GM23338 (cell line): Measurements from ENCODE around the gene PROZ.

Experiments
- EZH2 ChIP-seq: fragments of 200-600 bp; sonication (generic); IDR thresholded peaks from one replicate; pipeline ENCODE4 v1.8.0; 2017; ENCODE audit warnings: antibody characterized with exemption, mild to moderate bottlenecking, low read depth; ENCODE audit not compliant: unreplicated experiment
- EZH2phosphoT487 ChIP-seq: fragments of 200-600 bp; sonication (generic); IDR thresholded peaks from one replicate; pipeline ENCODE4 v1.8.1; 2018; ENCODE audit warnings: antibody characterized with exemption; ENCODE audit not compliant: unreplicated experiment
- JUNB ChIP-seq: IDR thresholded peaks from one replicate; pipeline ENCODE4 v1.6.1; 2016; ENCODE audit warnings: antibody characterized with exemption; ENCODE audit not compliant: unreplicated experiment
- ZNF114 ChIP-seq: fragments of 250-450 bp; sonication (Bioruptor Pico); IDR thresholded peaks from 2 replicates; pipeline ENCODE4 v1.5.0; 2020; ENCODE audit warnings: mild to moderate bottlenecking, moderate library complexity
- ZNF331 ChIP-seq: fragments of 250-450 bp; sonication (Bioruptor Pico); IDR thresholded peaks from 2 replicates; pipeline ENCODE4 v1.5.0; 2020; ENCODE audit warnings: low read depth, mild to moderate bottlenecking, moderate library complexity
- ZNF462 ChIP-seq: fragments of 250-450 bp; sonication (Bioruptor Pico); IDR thresholded peaks from 2 replicates; pipeline ENCODE4 v1.5.0; 2020; ENCODE audit warnings: mild to moderate bottlenecking, moderate library complexity
- TF ChIP-seq, protein P1 (sequence below), 2 experiments: fragments of 200-600 bp in 1 of 2; sonication (generic) in 1 of 2; conservative IDR thresholded peaks; 2 replicates each; pipeline versions ENCODE4 v1.5.1 to v1.6.1; 2016 to 2017; ENCODE audit warnings: antibody characterized with exemption in 2 of 2, low read depth in 2 of 2, mild to moderate bottlenecking in 2 of 2, moderate library complexity in 1 of 2

DNA sequence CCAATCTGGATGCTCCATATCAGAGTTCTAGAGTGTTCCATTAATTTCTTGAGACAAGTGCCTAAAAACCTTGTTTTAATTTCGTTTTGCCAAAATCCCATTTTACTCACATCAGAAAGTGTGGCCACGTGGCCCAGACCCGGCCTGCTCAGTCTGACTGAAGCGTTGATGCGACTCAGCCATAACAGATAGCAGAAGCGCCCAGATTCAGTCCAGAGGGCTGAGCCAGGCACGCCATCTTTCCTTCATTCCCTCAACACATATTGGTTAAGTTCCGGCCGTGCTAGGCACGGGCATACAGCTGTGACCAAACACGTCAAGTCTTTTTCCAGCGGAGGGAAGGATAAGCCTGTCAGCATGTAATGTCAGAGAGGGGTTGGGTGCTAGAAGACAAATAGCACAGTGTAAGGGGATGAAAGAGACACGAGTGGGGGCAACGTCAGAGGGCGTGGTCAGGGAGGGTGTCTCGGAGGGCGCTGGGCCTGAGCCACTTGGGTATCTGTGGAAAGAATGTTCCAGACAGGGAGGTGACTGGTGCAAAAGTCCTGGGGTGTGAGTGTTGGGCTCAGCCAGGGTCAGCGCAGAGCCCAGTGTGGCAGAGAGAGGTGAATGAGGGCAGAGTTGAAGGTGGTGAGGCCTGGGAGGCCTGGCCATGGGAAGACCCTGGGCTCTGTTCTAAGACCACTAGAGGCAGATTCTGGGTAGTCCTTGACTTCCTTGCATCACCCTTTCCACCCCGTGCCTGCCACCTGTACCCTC lies 32.8 kb upstream of the PROZ start:
- TF ChIP-seq, protein P1, sequence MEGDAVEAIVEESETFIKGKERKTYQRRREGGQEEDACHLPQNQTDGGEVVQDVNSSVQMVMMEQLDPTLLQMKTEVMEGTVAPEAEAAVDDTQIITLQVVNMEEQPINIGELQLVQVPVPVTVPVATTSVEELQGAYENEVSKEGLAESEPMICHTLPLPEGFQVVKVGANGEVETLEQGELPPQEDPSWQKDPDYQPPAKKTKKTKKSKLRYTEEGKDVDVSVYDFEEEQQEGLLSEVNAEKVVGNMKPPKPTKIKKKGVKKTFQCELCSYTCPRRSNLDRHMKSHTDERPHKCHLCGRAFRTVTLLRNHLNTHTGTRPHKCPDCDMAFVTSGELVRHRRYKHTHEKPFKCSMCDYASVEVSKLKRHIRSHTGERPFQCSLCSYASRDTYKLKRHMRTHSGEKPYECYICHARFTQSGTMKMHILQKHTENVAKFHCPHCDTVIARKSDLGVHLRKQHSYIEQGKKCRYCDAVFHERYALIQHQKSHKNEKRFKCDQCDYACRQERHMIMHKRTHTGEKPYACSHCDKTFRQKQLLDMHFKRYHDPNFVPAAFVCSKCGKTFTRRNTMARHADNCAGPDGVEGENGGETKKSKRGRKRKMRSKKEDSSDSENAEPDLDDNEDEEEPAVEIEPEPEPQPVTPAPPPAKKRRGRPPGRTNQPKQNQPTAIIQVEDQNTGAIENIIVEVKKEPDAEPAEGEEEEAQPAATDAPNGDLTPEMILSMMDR (conservative IDR thresholded peaks at IDR 0.05; ENCODE audit: low read depth in 2 of 2) = no peak
- no peak for TF ChIP-seq EZH2
- no peak for TF ChIP-seq JUNB
- no peak for TF ChIP-seq EZH2phosphoT487
- TF ChIP-seq ZNF331 = no peak
- TF ChIP-seq ZNF462 (CRISPR knock-in tag) = no peak
- no peak for TF ChIP-seq ZNF114 (CRISPR knock-in tag)
